Measurements from ENCODE around the gene CDYL2. TPM values are rescaled to one million over a fixed set of nuclear protein-coding genes. Genes with fewer than 3 reads are reported as not detected.
"Not testable (repeated sequence)": the region's sequence is repeated elsewhere in the genome, so short reads cannot be mapped to it uniquely, and the experiment has no call there.

CDYL2 gene
- total and polyA plus RNA-seq, 8 donors, result 4.6 to 16.0 (median 5.7) TPM

DNA sequence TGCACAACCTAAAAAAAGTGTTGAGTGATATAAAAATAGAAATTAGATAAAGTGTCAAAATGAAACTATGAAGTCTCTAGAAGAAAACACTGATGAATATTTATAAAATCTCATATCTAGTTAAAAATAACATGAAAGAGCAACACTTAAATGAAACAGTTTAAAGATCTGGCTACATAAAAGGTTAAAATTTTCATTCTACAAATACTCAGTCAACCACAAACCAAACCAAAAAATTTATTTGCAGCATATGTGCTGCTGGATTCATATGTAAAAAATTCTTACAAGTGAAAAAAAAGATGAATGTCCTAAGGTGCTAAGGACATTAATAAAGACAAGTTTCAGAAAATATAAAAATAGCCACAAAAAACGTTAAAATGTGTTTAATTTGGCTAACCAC lies 22.6 kb upstream of the CDYL2 start:
- Histone ChIP-seq H3K4me3 (no peak overlapping the region), H3K27me3 (no peaks in the 10 kb centered on the region), H3K9me3 (no peaks in the 10 kb centered on the region), H3K4me1 (no peaks in the 10 kb centered on the region), H3K27ac (no peak overlapping the region), H3K36me3 (no peaks in the 10 kb centered on the region)
- ATAC-seq, result no peak
- TF ChIP-seq CTCF (IDR thresholded peaks at IDR 0.05), result no peak
- intact Hi-C loops (cut with DNase I), result no loop called here
- DNase-seq, result no peak

GRCh38 chr16:80825365-80825758 lies 21.0 kb upstream of the CDYL2 start:
- no peak for TF ChIP-seq CTCF (IDR thresholded peaks at IDR 0.05)
- intact Hi-C loops (cut with DNase I), result no loop called here
- DNase-seq, result no peak

DNA sequence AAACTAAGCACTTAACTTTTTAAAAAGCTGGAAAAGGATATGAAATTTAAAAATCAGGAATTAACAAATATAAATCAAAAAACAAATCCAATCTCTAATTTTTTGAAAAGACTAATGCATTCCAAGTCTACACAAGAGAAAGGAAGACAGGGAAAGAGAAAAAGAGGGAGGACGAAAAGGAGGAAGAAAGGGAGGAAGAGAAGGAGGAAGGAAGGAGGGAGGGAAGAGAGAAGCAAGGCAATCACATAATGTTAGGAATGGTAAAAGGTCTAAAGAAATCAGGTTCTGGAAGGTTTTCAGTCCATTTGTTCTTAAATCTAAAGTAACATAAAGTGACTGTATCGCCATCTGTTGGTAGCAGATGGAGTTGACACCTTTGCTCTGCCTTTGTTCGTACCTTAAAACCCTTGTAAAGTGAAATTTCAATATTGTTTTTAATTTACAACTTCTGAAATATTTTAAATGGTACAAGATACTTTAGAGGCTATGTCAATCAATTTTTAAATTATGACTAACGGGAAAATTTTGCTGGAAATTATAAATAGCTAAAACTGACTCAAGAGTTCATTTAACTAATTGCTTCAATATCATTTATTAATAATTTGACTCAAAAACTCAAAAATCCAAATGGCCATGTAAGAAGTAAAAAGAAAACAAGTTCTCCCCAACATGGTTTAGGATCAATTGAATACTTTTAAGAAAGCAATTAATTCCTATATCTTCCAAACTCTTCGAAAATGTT lies 20.4 kb upstream of the CDYL2 start:
- intact Hi-C loops (cut with DNase I), result no loop called here
- TF ChIP-seq CTCF (IDR thresholded peaks at IDR 0.05), result peak; percentile 76 to 82
- no peak overlapping the region for H3K27ac ChIP-seq
- H3K27me3 ChIP-seq, result peaks cover 0 to 7% of the 10 kb centered on the region in 2 donors
- no peaks in the 10 kb centered on the region for H3K9me3 ChIP-seq
- ATAC-seq (peak; percentile 73), DNase-seq (peak in 1 of 4 donors; percentile 53)
- no peak overlapping the region for H3K4me3 ChIP-seq
- no peaks in the 10 kb centered on the region for H3K36me3 ChIP-seq
- H3K4me1 ChIP-seq, result no peaks in the 10 kb centered on the region

More at GRCh38 chr16:80825365-80825758, 21.0 kb upstream of the CDYL2 start:
- H3K27me3 ChIP-seq, result peaks cover 0 to 1% of the 10 kb centered on the region in 2 donors
- H3K4me1 ChIP-seq, result no peaks in the 10 kb centered on the region
- no peak for ATAC-seq
- H3K4me3 ChIP-seq, result no peak overlapping the region
- no peaks in the 10 kb centered on the region for H3K9me3 ChIP-seq
- no peak overlapping the region for H3K27ac ChIP-seq
- H3K36me3 ChIP-seq, result no peaks in the 10 kb centered on the region

DNA sequence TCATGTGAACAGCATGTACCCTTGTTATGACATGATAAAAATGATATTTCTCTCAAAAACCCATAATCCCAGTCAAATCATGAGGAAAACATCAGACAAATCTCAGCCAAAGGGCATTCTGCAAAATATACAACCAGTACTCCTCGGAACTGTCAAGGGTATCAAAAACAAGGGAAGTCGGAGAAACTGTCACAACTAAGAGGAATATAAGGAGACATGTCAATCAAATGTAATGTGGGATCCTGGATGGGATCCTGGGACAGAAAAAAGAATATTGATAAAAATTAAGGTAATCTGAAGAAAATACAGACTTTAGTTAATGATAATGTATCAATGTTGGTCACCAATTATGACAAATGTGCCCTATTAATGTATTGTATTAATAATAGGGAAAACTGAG lies 15.6 kb upstream of the CDYL2 start:
- intact Hi-C loops (cut with DNase I), result no loop called here
- Histone ChIP-seq H3K27me3 (peaks cover 0 to 8% of the 10 kb centered on the region in 2 donors), H3K36me3 (no peaks in the 10 kb centered on the region), H3K4me1 (no peaks in the 10 kb centered on the region), H3K9me3 (no peaks in the 10 kb centered on the region), H3K4me3 (no peak overlapping the region), H3K27ac (no peak overlapping the region)
- DNase-seq, result no peak
- no peak for TF ChIP-seq CTCF (IDR thresholded peaks at IDR 0.05)
- no peak for ATAC-seq

DNA sequence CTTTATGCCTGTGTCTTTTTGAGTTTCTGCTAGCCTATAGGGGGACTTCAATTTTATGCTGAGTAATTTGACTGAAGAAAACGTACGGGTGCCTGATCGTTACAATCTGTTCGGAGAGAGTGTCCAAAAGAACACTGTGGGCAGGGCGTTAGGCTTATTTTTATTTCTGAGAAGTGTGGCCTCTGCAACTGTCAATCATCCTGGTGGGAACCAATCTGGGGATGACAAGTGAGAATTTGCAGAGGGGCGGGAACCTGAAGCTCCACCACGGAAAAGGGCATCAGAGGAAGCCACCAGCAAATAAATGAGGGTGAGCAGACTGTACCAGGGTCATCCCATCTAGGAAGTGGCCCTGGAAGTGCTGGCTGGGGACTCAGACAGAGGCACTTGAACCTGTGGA lies 12.0 kb upstream of the CDYL2 start:
- TF ChIP-seq CTCF (IDR thresholded peaks at IDR 0.05), result no peak
- Histone ChIP-seq H3K4me3 (no peak overlapping the region), H3K9me3 (no peaks in the 10 kb centered on the region), H3K36me3 (no peaks in the 10 kb centered on the region), H3K27ac (no peak overlapping the region), H3K4me1 (no peaks in the 10 kb centered on the region), H3K27me3 (peaks cover 0 to 8% of the 10 kb centered on the region in 2 donors)
- ATAC-seq (no peak), DNase-seq (no peak)
- intact Hi-C loops (cut with DNase I), result no loop called here

DNA sequence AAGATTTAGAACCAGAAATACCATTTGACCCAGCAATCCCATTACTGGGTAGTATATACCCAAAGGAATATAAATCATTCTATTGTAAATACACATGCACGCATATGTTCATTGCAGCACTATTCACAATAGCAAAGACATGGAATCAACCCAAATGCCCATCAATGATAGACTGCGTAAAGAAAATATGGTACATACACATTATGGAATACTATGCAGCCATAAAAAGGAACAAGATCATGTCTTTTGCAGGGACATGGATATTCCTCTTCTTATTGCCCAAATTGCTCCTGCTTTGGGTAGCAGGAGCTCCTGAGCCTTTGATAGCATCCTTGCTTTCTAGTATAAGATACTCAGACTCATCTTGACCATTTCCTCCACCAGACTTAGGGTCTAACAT lies 10.9 kb upstream of the CDYL2 start:
- DNase-seq; H3K36me3 ChIP-seq; H3K9me3 ChIP-seq; H3K27me3 ChIP-seq; H3K4me3 ChIP-seq; intact Hi-C loops (cut with DNase I); ATAC-seq; H3K4me1 ChIP-seq; H3K27ac ChIP-seq: not testable (repeated sequence)
